ENCODE measurements around the gene NEK8. TPM values are rescaled to one million over a fixed set of nuclear protein-coding genes. Genes with fewer than 3 reads are reported as not detected.

Gene NEK8
- total and polyA plus RNA-seq, 2 of the 8 experiments (the other 6 are each of a cell fraction or from before 2014, with no cell fraction given): 14.9 to 23.3 TPM

DNA sequence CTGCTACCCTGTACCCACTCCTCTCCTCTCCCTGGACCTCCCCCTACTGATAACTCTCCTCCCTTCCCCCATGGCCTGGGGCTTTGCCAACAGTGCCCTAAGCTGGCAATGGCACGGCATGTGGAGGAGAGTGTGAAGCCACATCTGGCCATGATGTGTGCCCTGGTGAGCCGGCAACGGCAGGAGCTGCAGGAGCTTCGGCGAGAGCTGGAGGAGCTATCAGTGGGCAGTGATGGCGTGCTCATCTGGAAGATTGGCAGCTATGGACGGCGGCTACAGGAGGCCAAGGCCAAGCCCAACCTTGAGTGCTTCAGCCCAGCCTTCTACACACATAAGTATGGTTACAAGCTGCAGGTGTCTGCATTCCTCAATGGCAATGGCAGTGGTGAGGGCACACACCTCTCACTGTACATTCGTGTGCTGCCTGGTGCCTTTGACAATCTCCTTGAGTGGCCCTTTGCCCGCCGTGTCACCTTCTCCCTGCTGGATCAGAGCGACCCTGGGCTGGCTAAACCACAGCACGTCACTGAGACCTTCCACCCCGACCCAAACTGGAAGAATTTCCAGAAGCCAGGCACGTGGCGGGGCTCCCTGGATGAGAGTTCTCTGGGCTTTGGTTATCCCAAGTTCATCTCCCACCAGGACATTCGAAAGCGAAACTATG is 20.4 kb downstream of the NEK8 start:
- FAIRE-seq (no peak), DNase-seq (ENCODE audit: low read depth in 1 of 2, low spot score in 2 of 2) (no peak)
- Histone ChIP-seq H3K27me3 (replicated peaks in 1 of 4; ENCODE audit: control insufficient read depth in 3 of 4, extremely low read depth in 1 of 4, insufficient read depth in 3 of 4, low read length in 3 of 4) (no peaks in the 10 kb centered on the region), H3K4me2 (ENCODE audit: insufficient read depth in 1 of 2, low read depth in 2 of 2, low read length in 2 of 2) (no peak overlapping the region), H3K4ac (replicated peaks; ENCODE audit: insufficient read length, low read depth, low read length) (no peak overlapping the region), H3K36me3 (ENCODE audit: control insufficient read depth in 2 of 4, insufficient read depth in 4 of 4, low read length in 3 of 4) (peaks cover 30 to 56% (median 33%) of the 10 kb centered on the region in 4 experiments), H3K23me2 (ENCODE audit: low read depth, low read length) (peaks cover 20% of the 10 kb centered on the region), H2AK5ac (ENCODE audit: low read depth, low read length) (no peak overlapping the region), H3K23ac (ENCODE audit: insufficient read length) (no peak overlapping the region), H2BK120ac (replicated peaks; ENCODE audit: low read depth, low read length) (no peak overlapping the region), H4K8ac (ENCODE audit: extremely low read depth, insufficient read depth, low read length) (no peak overlapping the region), H3K14ac (ENCODE audit: insufficient read length) (no peak overlapping the region), H2BK5ac (ENCODE audit: low read depth, low read length) (peak overlapping the region; percentile 4; the same call in 1 of the 2 replicates), H2BK15ac (ENCODE audit: low read length) (no peak overlapping the region), H3K9me3 (ENCODE audit: insufficient read depth in 2 of 2, low read depth in 1 of 2, low read length in 1 of 2) (no peaks in the 10 kb centered on the region), H3K4me1 (replicated peaks in 1 of 4; ENCODE audit: control insufficient read depth in 3 of 4, insufficient read depth in 4 of 4, low read length in 3 of 4) (peaks cover 0 to 30% (median 24%) of the 10 kb centered on the region in 4 experiments; a peak in 6 of 7 replicates), H3K27ac (ENCODE audit: low read depth, low read length) (peak overlapping the region; percentile 6; the same call in 1 of the 2 replicates), H3K56ac (replicated peaks; ENCODE audit: insufficient read length, low read depth, low read length) (no peak overlapping the region), H3K9ac (replicated peaks in 1 of 4; ENCODE audit: extremely low read depth in 1 of 4, low read depth in 3 of 4, low read length in 3 of 4) (no peak overlapping the region; a peak in 1 of 7 replicates), H4K20me1 (replicated peaks in 1 of 2; ENCODE audit: control insufficient read depth in 1 of 2, insufficient read depth in 2 of 2, low read length in 2 of 2) (peaks cover 30 to 34% of the 10 kb centered on the region in 2 experiments), H4K91ac (replicated peaks; ENCODE audit: insufficient read length, low read length) (no peak overlapping the region), H2BK12ac (ENCODE audit: low read depth, low read length) (no peak overlapping the region), H2BK20ac (ENCODE audit: low read length) (no peak overlapping the region), H3K4me3 (ENCODE audit: extremely low read depth in 1 of 4, insufficient read depth in 2 of 4, low read depth in 3 of 4, low read length in 4 of 4) (no peak overlapping the region), H2AFZ (ENCODE audit: low read length) (no peak overlapping the region), H4K5ac (ENCODE audit: insufficient read length, low read depth, low read length) (no peak overlapping the region), H3K79me2 (ENCODE audit: control insufficient read depth in 1 of 2, insufficient read depth in 2 of 2, low read length in 2 of 2) (peaks cover 19 to 44% of the 10 kb centered on the region in 2 experiments), H3K79me1 (ENCODE audit: low read depth, low read length) (peaks cover 14% of the 10 kb centered on the region), H3K18ac (ENCODE audit: extremely low read depth, low read length) (no peak overlapping the region)
- ChIA-PET CTCF (ENCODE audit: partially characterized antibody) (interaction anchor here (0.8 to 11.7 kb wide), 15 partner anchors 14 to 396 kb away, joined by 3 to 316 read pairs (median 5); partner anchors contain the start of genes NEK8, RPL23A and TLCD1), POLR2A (ENCODE audit: partially characterized antibody) (interaction anchor here (0.8 to 15.3 kb wide), 13 partner anchors 9 to 153 kb away, joined by 3 to 813 read pairs (median 5); partner anchors contain the start of genes FAM222B, NEK8, PROCA1 and RAB34)
- no peak for TF ChIP-seq SIN3A (conservative IDR thresholded peaks at IDR 0.05 in 1 of 2, IDR thresholded peaks at IDR 0.05 in 1 of 2; ENCODE audit: low read depth in 1 of 2, low read length in 2 of 2)
- peak in 1 of 2 experiments; percentile 34; a peak in 1 of 3 replicates for TF ChIP-seq POLR2A (IDR thresholded peaks at IDR 0.05; ENCODE audit: control extremely low read depth in 1 of 2, low read depth in 2 of 2, low read length in 2 of 2)
- WGBS, 2 experiments (ENCODE audit: extremely low coverage in 1 of 2, insufficient coverage in 1 of 2, insufficient read length in 1 of 2, insufficient replicate concordance in 2 of 2, low coverage in 1 of 2, low lambda C conversion rate in 2 of 2, missing lambda C conversion rate in 1 of 2): 96% methylated on average over 18 of the region's 18 CpGs; no CpG with 5 or more reads in 1 of the 2 experiments
